Measurements from ENCODE around the gene MAPK1.
"Not testable (repeated sequence)": the region's sequence is repeated elsewhere in the genome, so short reads cannot be mapped to it uniquely, and the experiment has no call there.

The MAPK1 gene

GRCh38 chr22:21828268-21828638 lies 39.2 kb downstream of the MAPK1 start:
- no peak overlapping the region for H3K4me3 ChIP-seq (ENCODE audit: low read length)
- no peak overlapping the region for H2BK120ac ChIP-seq (ENCODE audit: low read depth, low read length)
- no peak overlapping the region for H2AK5ac ChIP-seq (ENCODE audit: low read length)
- no peaks in the 10 kb centered on the region for H3K36me3 ChIP-seq (ENCODE audit: control insufficient read depth, insufficient read depth, low read length)
- H4K5ac ChIP-seq (ENCODE audit: low read length): no peak overlapping the region
- no peak overlapping the region for H3K56ac ChIP-seq (ENCODE audit: low read length)
- no peak overlapping the region for H2BK5ac ChIP-seq (ENCODE audit: low read length)
- no peak overlapping the region for H3K4ac ChIP-seq (ENCODE audit: low read depth, low read length)
- H2BK15ac ChIP-seq (replicated peaks; ENCODE audit: low read depth): no peak overlapping the region
- no peaks in the 10 kb centered on the region for H3K27me3 ChIP-seq (ENCODE audit: insufficient read depth, low read length, poor library complexity)
- no CpG with 5 or more reads among the region's 4 CpGs for WGBS (ENCODE audit: extremely low coverage, insufficient coverage, low lambda C conversion rate)
- H3K79me2 ChIP-seq (ENCODE audit: control insufficient read depth, insufficient read depth, low read length): peaks cover 47% of the 10 kb centered on the region
- H3K79me1 ChIP-seq (ENCODE audit: low read length): peaks cover 22% of the 10 kb centered on the region
- no peak overlapping the region for H4K8ac ChIP-seq (ENCODE audit: low read depth, low read length)
- H3K23ac ChIP-seq (ENCODE audit: low read length): no peak overlapping the region
- H3K27ac ChIP-seq (ENCODE audit: low read depth, low read length): no peak overlapping the region
- H3K4me2 ChIP-seq (ENCODE audit: low read length): no peak overlapping the region
- H3K4me1 ChIP-seq (ENCODE audit: control insufficient read depth, low read depth, low read length): peaks cover 6% of the 10 kb centered on the region
- DNase-seq: no peak
- no peak overlapping the region for H3K18ac ChIP-seq (ENCODE audit: low read length)
- no peak overlapping the region for H3K9ac ChIP-seq (ENCODE audit: low read length)

DNA sequence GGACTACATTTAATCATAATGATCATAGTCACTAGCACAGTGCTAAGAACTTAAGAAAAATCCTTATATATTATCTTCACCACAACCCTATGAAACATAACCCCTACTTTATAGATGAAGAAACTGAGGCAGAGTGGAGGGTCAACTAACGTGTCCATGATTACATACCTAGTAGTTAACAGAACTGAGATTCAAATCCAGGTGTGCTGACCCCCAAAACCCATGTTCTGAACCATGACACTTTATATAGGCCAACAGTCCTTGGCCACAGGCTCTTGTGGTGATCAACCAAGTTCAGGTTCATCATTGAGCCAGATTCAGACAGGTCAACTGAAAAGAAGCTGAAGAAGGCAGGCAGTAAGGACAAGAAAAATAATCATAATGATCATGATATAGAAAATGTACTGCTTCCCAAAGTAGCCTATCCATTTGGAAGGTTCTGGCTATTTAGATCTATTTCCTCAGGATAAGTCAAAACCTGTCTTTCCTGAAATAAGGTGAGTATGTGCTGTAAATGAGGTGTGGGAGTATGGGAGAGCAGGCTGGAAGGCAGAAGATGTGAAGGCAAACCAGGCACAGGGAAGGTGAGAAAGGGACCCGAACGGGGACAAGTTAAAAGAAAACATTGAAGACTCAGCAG lies 39.7 kb downstream of the MAPK1 start:
- no peak for DNase-seq
- peaks cover 6% of the 10 kb centered on the region for H3K4me1 ChIP-seq (ENCODE audit: control insufficient read depth, low read depth, low read length)
- H2BK120ac ChIP-seq (ENCODE audit: low read depth, low read length): no peak overlapping the region
- no peak overlapping the region for H3K23ac ChIP-seq (ENCODE audit: low read length)
- no peak overlapping the region for H3K4me3 ChIP-seq (ENCODE audit: low read length)
- no peak overlapping the region for H4K8ac ChIP-seq (ENCODE audit: low read depth, low read length)
- no peak overlapping the region for H2AK5ac ChIP-seq (ENCODE audit: low read length)
- H3K27ac ChIP-seq (ENCODE audit: low read depth, low read length): no peak overlapping the region
- peaks cover 47% of the 10 kb centered on the region for H3K79me2 ChIP-seq (ENCODE audit: control insufficient read depth, insufficient read depth, low read length)
- H2BK5ac ChIP-seq (ENCODE audit: low read length): no peak overlapping the region
- no peak overlapping the region for H3K4me2 ChIP-seq (ENCODE audit: low read length)
- H3K4ac ChIP-seq (ENCODE audit: low read depth, low read length): no peak overlapping the region
- WGBS (ENCODE audit: extremely low coverage, insufficient coverage, low lambda C conversion rate): no CpG with 5 or more reads among the region's 3 CpGs
- H3K18ac ChIP-seq (ENCODE audit: low read length): no peak overlapping the region
- H3K27me3 ChIP-seq (ENCODE audit: insufficient read depth, low read length, poor library complexity): no peaks in the 10 kb centered on the region
- H2BK15ac ChIP-seq (replicated peaks; ENCODE audit: low read depth): no peak overlapping the region
- H3K79me1 ChIP-seq (ENCODE audit: low read length): peaks cover 22% of the 10 kb centered on the region
- no peaks in the 10 kb centered on the region for H3K36me3 ChIP-seq (ENCODE audit: control insufficient read depth, insufficient read depth, low read length)
- no peak overlapping the region for H4K5ac ChIP-seq (ENCODE audit: low read length)
- no peak overlapping the region for H3K9ac ChIP-seq (ENCODE audit: low read length)
- H3K56ac ChIP-seq (ENCODE audit: low read length): no peak overlapping the region

- DNase-seq: no peak
- no peaks in the 10 kb centered on the region for H3K36me3 ChIP-seq (ENCODE audit: control insufficient read depth, insufficient read depth, low read length)
- no peak overlapping the region for H2BK15ac ChIP-seq (replicated peaks; ENCODE audit: low read depth)
- H2AK5ac ChIP-seq (ENCODE audit: low read length): no peak overlapping the region
- H3K18ac ChIP-seq (ENCODE audit: low read length): no peak overlapping the region
- H4K5ac ChIP-seq (ENCODE audit: low read length): no peak overlapping the region
- WGBS (ENCODE audit: extremely low coverage, insufficient coverage, low lambda C conversion rate): no CpG with 5 or more reads among the region's 7 CpGs
- H3K23ac ChIP-seq (ENCODE audit: low read length): no peak overlapping the region
- peaks cover 18% of the 10 kb centered on the region for H3K79me1 ChIP-seq (ENCODE audit: low read length)
- H3K4me1 ChIP-seq (ENCODE audit: control insufficient read depth, low read depth, low read length): peaks cover 3% of the 10 kb centered on the region
- H2BK120ac ChIP-seq (ENCODE audit: low read depth, low read length): no peak overlapping the region
- no peak overlapping the region for H3K56ac ChIP-seq (ENCODE audit: low read length)
- peaks cover 42% of the 10 kb centered on the region for H3K79me2 ChIP-seq (ENCODE audit: control insufficient read depth, insufficient read depth, low read length)
- no peak overlapping the region for H3K4me2 ChIP-seq (ENCODE audit: low read length)
- no peak overlapping the region for H3K9ac ChIP-seq (ENCODE audit: low read length)
- no peak overlapping the region for H4K8ac ChIP-seq (ENCODE audit: low read depth, low read length)
- no peak overlapping the region for H3K27ac ChIP-seq (ENCODE audit: low read depth, low read length)
- no peak overlapping the region for H3K4ac ChIP-seq (ENCODE audit: low read depth, low read length)
- H3K27me3 ChIP-seq (ENCODE audit: insufficient read depth, low read length, poor library complexity): no peaks in the 10 kb centered on the region
- H3K4me3 ChIP-seq (ENCODE audit: low read length): no peak overlapping the region
- no peak overlapping the region for H2BK5ac ChIP-seq (ENCODE audit: low read length)
Observed at GRCh38 chr22:21826204-21826603, 41.2 kb downstream of the MAPK1 start.

- H3K4me2 ChIP-seq (ENCODE audit: low read length): not testable (repeated sequence)
Observed at GRCh38 chr22:21824962-21825361, 42.5 kb downstream of the MAPK1 start.

GRCh38 chr22:21824445-21824912 lies 43.0 kb downstream of the MAPK1 start:
- no peak overlapping the region for H2BK15ac ChIP-seq (replicated peaks; ENCODE audit: low read depth)
- H3K27ac ChIP-seq (ENCODE audit: low read depth, low read length): no peak overlapping the region
- no CpG with 5 or more reads among the region's 1 CpG for WGBS (ENCODE audit: extremely low coverage, insufficient coverage, low lambda C conversion rate)
- H3K4ac ChIP-seq (ENCODE audit: low read depth, low read length): no peak overlapping the region
- H3K4me1 ChIP-seq (ENCODE audit: control insufficient read depth, low read depth, low read length): peaks cover 4% of the 10 kb centered on the region
- peaks cover 14% of the 10 kb centered on the region for H3K79me1 ChIP-seq (ENCODE audit: low read length)
- no peak overlapping the region for H3K4me3 ChIP-seq (ENCODE audit: low read length)
- no peak overlapping the region for H2BK120ac ChIP-seq (ENCODE audit: low read depth, low read length)
- H3K18ac ChIP-seq (ENCODE audit: low read length): no peak overlapping the region
- H3K56ac ChIP-seq (ENCODE audit: low read length): no peak overlapping the region
- H3K27me3 ChIP-seq (ENCODE audit: insufficient read depth, low read length, poor library complexity): no peaks in the 10 kb centered on the region
- H4K8ac ChIP-seq (ENCODE audit: low read depth, low read length): no peak overlapping the region
- no peak overlapping the region for H3K23ac ChIP-seq (ENCODE audit: low read length)
- H2AK5ac ChIP-seq (ENCODE audit: low read length): no peak overlapping the region
- no peak overlapping the region for H2BK5ac ChIP-seq (ENCODE audit: low read length)
- no peak for DNase-seq
- H3K9ac ChIP-seq (ENCODE audit: low read length): no peak overlapping the region
- H3K36me3 ChIP-seq (ENCODE audit: control insufficient read depth, insufficient read depth, low read length): no peaks in the 10 kb centered on the region
- peaks cover 37% of the 10 kb centered on the region for H3K79me2 ChIP-seq (ENCODE audit: control insufficient read depth, insufficient read depth, low read length)
- H3K4me2 ChIP-seq (ENCODE audit: low read length): no peak overlapping the region
- no peak overlapping the region for H4K5ac ChIP-seq (ENCODE audit: low read length)

More at GRCh38 chr22:21824962-21825361, 42.5 kb downstream of the MAPK1 start:
- not testable (repeated sequence) for DNase-seq; H3K4ac ChIP-seq (ENCODE audit: low read depth, low read length); H3K27me3 ChIP-seq (ENCODE audit: insufficient read depth, low read length, poor library complexity); H3K9ac ChIP-seq (ENCODE audit: low read length); H2AK5ac ChIP-seq (ENCODE audit: low read length); H3K56ac ChIP-seq (ENCODE audit: low read length); H2BK120ac ChIP-seq (ENCODE audit: low read depth, low read length); H3K27ac ChIP-seq (ENCODE audit: low read depth, low read length); H3K18ac ChIP-seq (ENCODE audit: low read length); H2BK5ac ChIP-seq (ENCODE audit: low read length); H4K8ac ChIP-seq (ENCODE audit: low read depth, low read length); H2BK15ac ChIP-seq (replicated peaks; ENCODE audit: low read depth); H3K4me1 ChIP-seq (ENCODE audit: control insufficient read depth, low read depth, low read length); H3K23ac ChIP-seq (ENCODE audit: low read length); H3K4me3 ChIP-seq (ENCODE audit: low read length); H4K5ac ChIP-seq (ENCODE audit: low read length); H3K36me3 ChIP-seq (ENCODE audit: control insufficient read depth, insufficient read depth, low read length)
- Histone ChIP-seq H3K79me1 (ENCODE audit: low read length) (peaks cover 14% of the 10 kb centered on the region), H3K79me2 (ENCODE audit: control insufficient read depth, insufficient read depth, low read length) (peaks cover 36% of the 10 kb centered on the region)
- no CpG with 5 or more reads among the region's 7 CpGs for WGBS (ENCODE audit: extremely low coverage, insufficient coverage, low lambda C conversion rate)

Data from mesendoderm (in vitro differentiated cells).